PC-3 (cell line): ENCODE measurements around the gene PCDHB10.

Source experiments
- EZH2 ChIP-seq: fragments of 300-600 bp; sonication (generic); IDR thresholded peaks from one replicate; pipeline ENCODE4 v1.6.1; 2017; ENCODE audit warnings: antibody characterized with exemption, mild to moderate bottlenecking, low read length; ENCODE audit not compliant: unreplicated experiment
- EZH2phosphoT487 ChIP-seq: fragments of 300-600 bp; sonication (generic); IDR thresholded peaks from 2 replicates; pipeline ENCODE4 v1.6.1; 2018; ENCODE audit warnings: mild to moderate bottlenecking, antibody characterized with exemption, low read length, borderline replicate concordance
- TF ChIP-seq, protein P1 (sequence below): fragments of 300-600 bp; sonication (generic); conservative IDR thresholded peaks from 2 replicates; pipeline ENCODE4 v1.5.1; 2017; ENCODE audit warnings: antibody characterized with exemption, low read depth, mild to moderate bottlenecking, low read length

DNA sequence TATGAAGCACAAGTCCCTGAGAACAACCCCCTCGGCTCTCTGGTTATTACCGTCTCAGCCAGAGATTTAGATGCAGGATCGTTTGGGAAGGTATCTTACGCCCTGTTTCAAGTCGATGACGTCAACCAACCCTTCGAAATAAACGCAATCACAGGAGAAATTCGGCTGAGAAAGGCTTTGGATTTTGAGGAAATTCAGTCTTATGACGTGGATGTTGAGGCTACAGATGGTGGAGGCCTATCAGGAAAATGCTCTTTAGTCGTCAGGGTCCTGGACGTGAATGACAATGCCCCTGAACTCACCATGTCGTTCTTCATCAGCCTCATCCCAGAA is 41.2 kb upstream of the PCDHB10 start:
- TF ChIP-seq, protein P1, sequence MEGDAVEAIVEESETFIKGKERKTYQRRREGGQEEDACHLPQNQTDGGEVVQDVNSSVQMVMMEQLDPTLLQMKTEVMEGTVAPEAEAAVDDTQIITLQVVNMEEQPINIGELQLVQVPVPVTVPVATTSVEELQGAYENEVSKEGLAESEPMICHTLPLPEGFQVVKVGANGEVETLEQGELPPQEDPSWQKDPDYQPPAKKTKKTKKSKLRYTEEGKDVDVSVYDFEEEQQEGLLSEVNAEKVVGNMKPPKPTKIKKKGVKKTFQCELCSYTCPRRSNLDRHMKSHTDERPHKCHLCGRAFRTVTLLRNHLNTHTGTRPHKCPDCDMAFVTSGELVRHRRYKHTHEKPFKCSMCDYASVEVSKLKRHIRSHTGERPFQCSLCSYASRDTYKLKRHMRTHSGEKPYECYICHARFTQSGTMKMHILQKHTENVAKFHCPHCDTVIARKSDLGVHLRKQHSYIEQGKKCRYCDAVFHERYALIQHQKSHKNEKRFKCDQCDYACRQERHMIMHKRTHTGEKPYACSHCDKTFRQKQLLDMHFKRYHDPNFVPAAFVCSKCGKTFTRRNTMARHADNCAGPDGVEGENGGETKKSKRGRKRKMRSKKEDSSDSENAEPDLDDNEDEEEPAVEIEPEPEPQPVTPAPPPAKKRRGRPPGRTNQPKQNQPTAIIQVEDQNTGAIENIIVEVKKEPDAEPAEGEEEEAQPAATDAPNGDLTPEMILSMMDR, result no peak
- TF ChIP-seq EZH2 (no peak), EZH2phosphoT487 (no peak)
